HepG2 (cell line): ENCODE measurements around the gene IDUA. TPM values are rescaled to one million over a fixed set of nuclear protein-coding genes. Genes with fewer than 3 reads are reported as not detected.

Experiments
- ATAC-seq: fragments of 200-7000 bp; cut with Tn5 transposase; 3 replicates; pipeline ENCODE4 v1.9.1; 2020; ENCODE audit warnings: mild to moderate bottlenecking, moderate library complexity
- BruUV-seq: library from RNA; stranded (reverse); fragments of 400-500 nt; replicated peaks from 2 replicates; lab custom pipeline; 2021; lab: Mats Ljungman, UMichigan
- CTCF ChIA-PET: fragments of 300-600 bp; formaldehyde crosslinking; extraction: SDS; loops from one replicate; lab custom pipeline; 2021; ENCODE audit warnings: low total read pairs, inconsistent platforms, low intra/inter-chr PET ratio; lab: Yijun Ruan, JAX
- POLR2A ChIA-PET: fragments of 350-600 bp; sonication (Branson Sonifier 250); formaldehyde crosslinking; loops from one replicate; lab custom pipeline; 2020; ENCODE audit warnings: antibody characterized with exemption, inconsistent platforms; lab: Yijun Ruan, JAX
- DNase-seq: peaks from one replicate; pipeline ENCODE4 v3.0.0-alpha.2; 2015; ENCODE audit warnings: low spot score
- FAIRE-seq: peaks from 3 replicates; lab custom pipeline; 2011; peaks lifted over from hg19 to GRCh38; lab: Jason Lieb, UNC
- H2AFZ ChIP-seq: one replicate; pipeline ENCODE4 v1.6.1; 2011; ENCODE audit warnings: low read length, inconsistent platforms
- H3K27ac ChIP-seq: fragments of 300-600 bp; 3 replicates; pipeline ENCODE4 v1.8.0; 2011; ENCODE audit warnings: mixed run types, mild to moderate bottlenecking, mixed read lengths, low read length, inconsistent platforms; ENCODE audit not compliant: insufficient read depth; ENCODE audit errors: extremely low read length
- H3K27me3 ChIP-seq, 2 experiments: fragments of 200-600 bp in 1 of 2; 2 replicates in 1 of 2; 3 replicates in 1 of 2; pipeline versions ENCODE4 v1.6.0 to v1.8.0; 2011; ENCODE audit warnings: low read length in 2 of 2, mild to moderate bottlenecking in 2 of 2, moderate library complexity in 2 of 2, inconsistent platforms in 1 of 2; ENCODE audit not compliant: insufficient read depth in 2 of 2, control insufficient read depth in 1 of 2
- H3K36me3 ChIP-seq, 2 experiments: fragments of 200-600 bp in 1 of 2; replicated peaks in 1 of 2; 2 replicates in 1 of 2; 3 replicates in 1 of 2; pipeline versions ENCODE4 v1.5.1 to v1.8.0; 2011; ENCODE audit warnings: low read length in 2 of 2, inconsistent platforms in 1 of 2; ENCODE audit not compliant: insufficient read depth in 2 of 2, control insufficient read depth in 1 of 2
- H3K4me1 ChIP-seq: 2 replicates; pipeline ENCODE4 v1.5.1; 2012; ENCODE audit warnings: low read length, inconsistent platforms; ENCODE audit not compliant: insufficient read depth
- H3K4me2 ChIP-seq: 2 replicates; pipeline ENCODE4 v1.6.0; 2011; ENCODE audit warnings: low read depth, low read length, inconsistent platforms
- H3K4me3 ChIP-seq, 3 experiments: fragments of 200-600 bp in 1 of 3; sonication (generic), shearing (Covaris generic) in 1 of 3; replicated peaks in 1 of 3; 2 replicates each; pipeline ENCODE4 v1.5.1; 2011 to 2016; ENCODE audit warnings: low read length in 3 of 3, inconsistent platforms in 2 of 3, low read depth in 2 of 3, mild to moderate bottlenecking in 2 of 3, control low read depth in 1 of 3, mixed read lengths in 1 of 3; ENCODE audit not compliant: insufficient read depth in 1 of 3
- H3K79me2 ChIP-seq: one replicate; pipeline ENCODE4 v1.6.1; 2011; ENCODE audit warnings: low read length, inconsistent platforms; ENCODE audit not compliant: insufficient read depth
- H3K9ac ChIP-seq: 2 replicates; pipeline ENCODE4 v1.6.0; 2011; ENCODE audit warnings: mild to moderate bottlenecking, low read depth, low read length, inconsistent platforms; ENCODE audit not compliant: insufficient read depth
- H3K9me3 ChIP-seq: 2 replicates; pipeline ENCODE4 v1.5.1; 2012; ENCODE audit warnings: mild to moderate bottlenecking, low read length
- H4K20me1 ChIP-seq: 2 replicates; pipeline ENCODE4 v1.6.0; 2011; ENCODE audit warnings: inconsistent platforms, mild to moderate bottlenecking, low read length, moderate library complexity; ENCODE audit not compliant: insufficient read depth
- E2F5 ChIP-seq: sonication (generic); formaldehyde crosslinking; conservative IDR thresholded peaks from 2 replicates; pipeline ENCODE4 v1.4.0; 2020; ENCODE audit warnings: missing genetic modification reagents
- GABPB1 ChIP-seq: IDR thresholded peaks from 2 replicates; pipeline ENCODE4 v1.6.1; 2016; ENCODE audit warnings: mild to moderate bottlenecking, missing genetic modification reagents, moderate library complexity, missing compliant biosample characterization
- KAT2B ChIP-seq: fragments of 150-350 bp; IDR thresholded peaks from 2 replicates; pipeline ENCODE4 v1.6.1; 2014; ENCODE audit warnings: low read depth, low read length, borderline replicate concordance
- KDM6A ChIP-seq: IDR thresholded peaks from 2 replicates; pipeline ENCODE4 v1.6.1; 2016; ENCODE audit warnings: low read depth
- RBFOX2 ChIP-seq: fragments of 200-400 bp; formaldehyde crosslinking; IDR thresholded peaks from 2 replicates; pipeline ENCODE4 v1.6.1; 2017; ENCODE audit warnings: low read depth, mild to moderate bottlenecking, low read length
- TERF1 ChIP-seq: sonication (generic); formaldehyde crosslinking; IDR thresholded peaks from 2 replicates; pipeline ENCODE4 v1.8.0; 2022; ENCODE audit warnings: mild to moderate bottlenecking, missing genetic modification reagents, moderate library complexity
- TRIM22 ChIP-seq: fragments of 450-650 bp; IDR thresholded peaks from 2 replicates; pipeline ENCODE4 v1.6.1; 2017
- ZBTB34 ChIP-seq: sonication (generic); formaldehyde crosslinking; IDR thresholded peaks from 2 replicates; pipeline ENCODE4 v1.8.0; 2022; ENCODE audit warnings: mild to moderate bottlenecking, missing genetic modification reagents
- WGBS: methylation state at CpG from one replicate; pipeline ENCODE4 v1.1.6; 2017; ENCODE audit warnings: low lambda C conversion rate; 5-methylcytosine and 5-hydroxymethylcytosine counted together
- in situ Hi-C: cut with HindIII; loops from 2 replicates; pipeline ENCODE4 v1.10.0; 2017; ENCODE audit warnings: low pct_unique_long_range_greater_than_20kb; ENCODE audit not compliant: extremely low pct_ligation_motif_present
- intact Hi-C: fragments of 100-400 bp; cut with micrococcal nuclease; formaldehyde crosslinking; loops from one replicate; pipeline ENCODE4 v1.10.0; 2022; ENCODE audit not compliant: unreplicated experiment
- polyA plus RNA-seq, 8 experiments: library from polyadenylated mRNA; depleted of rRNA in 3 of 8; stranded (reverse) in 7 of 8; unstranded in 1 of 8; fragments of >200 nt; fragmentation: Illumina TruSeq in 4 of 8; extraction: Trizol in 4 of 8; gene quantifications; 2 replicates each; pipeline versions ENCODE4 v1.2.1 to v1.2.3, GENCODE V29; 2011 to 2016; ENCODE audit warnings: low read depth in 4 of 8, missing spikeins in 1 of 8, mixed read lengths in 1 of 8; ENCODE audit not compliant: insufficient read depth in 1 of 8
- total RNA-seq, 5 experiments: library from RNA; depleted of rRNA; stranded (reverse); fragments of >200 nt; fragmentation: Illumina TruSeq; extraction: Trizol; gene quantifications; 2 replicates each; pipeline ENCODE4 v1.2.3, GENCODE V29; 2016; ENCODE audit warnings: low read depth in 1 of 5

Gene IDUA
- total and polyA plus RNA-seq, 2 of the 13 experiments (the other 11 are each of a cell fraction or from before 2014, with no cell fraction given), result 0.77 to 1.0 TPM

GRCh38 chr4:965048-965765, 21.6 kb upstream of the IDUA start:
- Histone ChIP-seq H3K4me1 (no peaks in the 10 kb centered on the region), H3K36me3 (0 out of 5 replicates have a peak, but pooled peaks cover 0 to 1% of the 10 kb centered on the region in 2 experiments), H3K79me2 (no peaks in the 10 kb centered on the region), H3K27me3 (no peaks in the 10 kb centered on the region), H3K4me2 (no peak overlapping the region), H3K4me3 (no peak overlapping the region), H2AFZ (no peak overlapping the region), H3K27ac (no peak overlapping the region), H3K9me3 (no peaks in the 10 kb centered on the region), H4K20me1 (no peaks in the 10 kb centered on the region), H3K9ac (no peak overlapping the region)
- DNase-seq, result no peak
- ChIA-PET POLR2A (no interaction called here), CTCF (no interaction called here)
- in situ Hi-C loops, result no loop called here
- FAIRE-seq, result no peak
- TF ChIP-seq ZBTB34 (CRISPR knock-in tag) (no peak), KDM6A (CRISPR knock-in tag) (no peak), GABPB1 (no peak), KAT2B (no peak), TERF1 (no peak), E2F5 (CRISPR knock-in tag) (no peak), RBFOX2 (peak; percentile 27; the same call in 1 of the 2 replicates), TRIM22 (no peak)
- ATAC-seq, result no peak
- intact Hi-C loops, result no loop called here
- 95% methylated on average over 9 of the region's 26 CpGs for WGBS
- no TSS peak for BruUV-seq
